HG03108 (cell line): Measurements from ENCODE around the gene NEK10.

ENCODE experiments used
- ATAC-seq: cut with Tn5 transposase; IDR thresholded peaks from one replicate; pipeline ENCODE4 v1.9.1; 2021; ENCODE audit warnings: moderate library complexity; ENCODE audit not compliant: unreplicated experiment

The NEK10 gene

GRCh38 chr3:27114129-27114528, 255.1 kb downstream of the NEK10 start:
- no peak for ATAC-seq

DNA sequence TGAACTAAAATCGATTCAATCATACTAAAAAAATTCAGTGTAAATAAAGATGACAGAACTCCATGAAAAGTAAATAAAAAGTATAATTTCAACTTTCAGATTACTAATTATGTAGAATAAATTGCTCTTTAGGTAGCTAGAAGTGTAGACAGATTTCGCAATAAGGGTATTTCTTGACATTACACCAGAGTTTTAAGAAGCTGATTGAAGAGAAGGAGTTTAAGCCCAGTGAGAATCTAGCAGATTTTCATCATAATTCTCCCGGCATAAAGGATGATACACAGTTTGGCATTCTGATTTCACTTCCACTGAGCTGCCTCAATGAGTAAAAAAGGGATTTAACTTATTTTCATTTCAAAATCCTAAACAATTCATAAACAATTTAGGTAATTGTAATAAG, 259.2 kb downstream of the NEK10 start:
- ATAC-seq, result no peak

DNA sequence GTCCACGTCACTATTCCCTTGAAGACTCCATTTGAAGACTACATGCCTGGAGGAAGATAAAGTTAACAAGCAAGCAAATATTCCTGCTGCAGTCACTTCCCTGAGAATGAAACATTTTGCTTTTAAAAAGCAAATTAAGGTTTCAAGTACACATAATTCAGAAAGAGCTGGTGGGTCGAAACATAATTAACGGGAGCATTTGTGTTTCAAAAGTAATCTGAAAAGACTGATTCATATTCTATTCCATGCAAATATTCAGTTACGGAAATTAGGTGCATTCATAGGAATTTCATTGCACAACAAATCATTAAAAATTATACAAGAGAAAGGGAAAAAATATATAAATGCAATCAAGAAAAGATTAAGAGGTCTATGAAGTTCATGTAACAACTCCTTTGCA, 260.9 kb downstream of the NEK10 start:
- ATAC-seq, result no peak

DNA sequence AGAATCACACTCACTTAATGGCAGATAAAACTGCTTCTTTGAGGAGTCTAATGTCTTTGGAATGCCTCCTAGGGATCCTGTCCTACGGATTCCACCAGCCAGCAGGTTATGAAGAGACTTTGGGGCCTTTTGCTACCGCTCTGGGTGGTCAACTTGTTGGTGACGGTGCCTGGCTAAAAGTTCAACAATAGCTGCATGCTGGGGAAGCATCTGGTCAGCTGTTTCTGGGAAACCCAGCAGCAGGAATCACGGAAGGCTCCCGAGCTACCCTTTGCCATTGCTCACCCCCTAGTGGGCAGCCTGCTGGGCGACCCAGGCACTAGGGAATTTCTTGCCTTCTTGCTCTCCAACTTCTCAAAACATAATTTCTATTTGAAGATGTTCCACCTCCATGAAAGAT, 263.3 kb downstream of the NEK10 start:
- ATAC-seq, result no peak

DNA sequence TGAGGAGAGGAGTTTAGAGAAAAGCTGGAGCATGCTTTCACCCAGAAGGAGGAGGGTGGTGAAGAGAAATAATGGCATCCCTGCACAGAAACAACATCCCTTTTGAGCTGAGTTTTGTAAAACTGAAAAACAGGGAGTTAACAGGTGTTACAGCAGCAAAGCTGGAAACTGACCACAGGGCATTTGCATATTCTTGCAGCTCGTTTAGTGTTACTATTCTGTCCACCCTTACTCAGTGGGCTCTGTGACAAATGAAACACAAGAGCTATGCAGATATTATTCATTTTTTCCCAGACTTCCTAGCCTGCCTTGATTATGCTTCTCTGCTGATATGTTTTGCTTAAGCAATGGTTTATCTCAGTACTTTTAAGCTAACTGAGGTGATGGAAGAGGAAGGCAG, 272.0 kb downstream of the NEK10 start:
- no peak for ATAC-seq

- ATAC-seq, result no peak
Observed at GRCh38 chr3:27095553-27096222, 273.5 kb downstream of the NEK10 start.

DNA sequence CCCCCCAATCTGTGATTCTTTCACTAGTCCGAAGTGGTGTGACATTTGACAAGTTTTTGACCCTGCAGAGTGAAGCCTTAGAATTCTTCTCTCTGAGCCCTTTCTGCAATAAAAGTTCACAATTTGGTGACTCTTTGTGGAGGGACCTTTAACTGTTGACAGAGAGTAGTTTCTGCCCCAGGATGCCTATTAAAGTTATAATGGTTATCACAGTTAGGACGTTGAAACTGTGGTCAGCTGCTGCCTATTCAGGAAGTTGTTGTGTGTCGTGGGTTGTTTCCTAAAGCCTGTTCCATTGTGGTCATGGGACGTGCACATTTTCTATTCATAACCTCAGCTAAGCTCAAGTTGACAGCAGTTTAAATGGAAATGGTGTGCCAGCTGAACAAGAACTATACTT, 274.5 kb downstream of the NEK10 start:
- ATAC-seq, result no peak

GRCh38 chr3:27093771-27094170, 275.4 kb downstream of the NEK10 start:
- no peak for ATAC-seq

DNA sequence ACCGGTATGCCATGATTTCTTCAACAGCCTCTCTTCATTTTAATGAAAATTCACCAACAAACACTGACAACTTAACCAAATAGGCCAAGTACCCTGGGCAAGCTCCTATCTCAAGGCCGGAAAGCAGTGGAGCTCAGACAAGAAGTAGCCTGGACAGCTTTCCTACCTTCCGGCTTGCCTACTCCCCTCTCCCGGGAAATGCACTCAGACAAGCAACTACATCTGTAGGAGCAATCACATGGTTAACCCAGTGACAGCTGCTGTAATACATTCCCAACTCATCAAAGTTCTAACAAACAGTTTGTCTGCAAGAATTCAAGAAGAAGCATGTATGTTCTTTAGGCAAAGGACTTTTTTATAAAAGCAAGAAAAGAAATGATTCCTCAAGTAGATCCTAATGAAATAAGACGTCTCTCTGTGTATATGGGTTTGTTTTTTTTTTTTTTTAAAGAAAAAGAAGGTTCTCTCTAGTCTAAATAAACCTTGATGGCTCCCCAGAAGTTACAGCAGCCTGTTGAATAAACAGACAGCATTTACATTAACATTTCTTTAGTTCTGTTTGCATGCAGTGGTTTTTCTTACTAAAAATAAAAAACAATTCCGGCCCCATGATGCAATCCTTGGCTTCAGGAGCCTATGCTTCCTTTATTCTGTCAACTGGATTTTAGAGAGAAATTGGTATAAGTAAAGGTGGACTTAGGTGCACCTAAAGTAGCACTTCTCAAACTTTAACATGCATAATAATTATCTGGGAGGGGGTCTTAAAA, 278.7 kb downstream of the NEK10 start:
- ATAC-seq, result no peak

GRCh38 chr3:27089645-27090044, 279.5 kb downstream of the NEK10 start:
- no peak for ATAC-seq

GRCh38 chr3:27089068-27089467, 280.1 kb downstream of the NEK10 start:
- no peak for ATAC-seq

GRCh38 chr3:27085829-27086730, 283.1 kb downstream of the NEK10 start:
- ATAC-seq, result no peak

DNA sequence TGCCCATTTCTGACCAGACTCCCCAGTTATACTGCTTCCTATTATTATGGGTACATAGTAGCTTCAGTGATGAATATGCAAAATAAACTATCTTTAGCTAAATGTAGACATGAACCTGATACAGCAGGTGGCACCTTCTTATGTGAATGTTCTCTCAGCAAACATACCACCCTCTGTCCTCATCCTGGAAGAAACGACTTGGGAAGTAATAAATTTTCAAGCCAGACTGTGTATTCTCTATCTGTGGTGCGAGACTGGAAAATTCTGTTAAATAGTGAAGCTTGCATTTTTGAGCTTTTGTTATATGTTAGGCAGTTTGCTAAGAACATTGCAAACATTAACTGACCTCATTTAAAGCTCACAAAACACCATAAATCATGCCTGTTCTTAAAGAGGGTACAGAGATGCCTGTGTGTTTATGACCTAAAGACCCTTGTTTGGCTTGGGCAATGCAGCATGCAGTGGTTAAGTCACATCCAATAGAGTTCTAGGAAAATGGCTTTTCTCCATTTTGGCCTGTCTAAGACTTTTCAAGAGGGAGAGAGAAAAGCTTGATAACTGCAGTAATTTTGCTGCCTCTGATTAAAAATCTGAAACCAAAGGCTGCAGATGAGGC, 287.1 kb downstream of the NEK10 start:
- ATAC-seq, result no peak

GRCh38 chr3:27081566-27081965, 287.6 kb downstream of the NEK10 start:
- ATAC-seq, result no peak

- no peak for ATAC-seq
Observed at GRCh38 chr3:27080258-27080525, 289.0 kb downstream of the NEK10 start.

DNA sequence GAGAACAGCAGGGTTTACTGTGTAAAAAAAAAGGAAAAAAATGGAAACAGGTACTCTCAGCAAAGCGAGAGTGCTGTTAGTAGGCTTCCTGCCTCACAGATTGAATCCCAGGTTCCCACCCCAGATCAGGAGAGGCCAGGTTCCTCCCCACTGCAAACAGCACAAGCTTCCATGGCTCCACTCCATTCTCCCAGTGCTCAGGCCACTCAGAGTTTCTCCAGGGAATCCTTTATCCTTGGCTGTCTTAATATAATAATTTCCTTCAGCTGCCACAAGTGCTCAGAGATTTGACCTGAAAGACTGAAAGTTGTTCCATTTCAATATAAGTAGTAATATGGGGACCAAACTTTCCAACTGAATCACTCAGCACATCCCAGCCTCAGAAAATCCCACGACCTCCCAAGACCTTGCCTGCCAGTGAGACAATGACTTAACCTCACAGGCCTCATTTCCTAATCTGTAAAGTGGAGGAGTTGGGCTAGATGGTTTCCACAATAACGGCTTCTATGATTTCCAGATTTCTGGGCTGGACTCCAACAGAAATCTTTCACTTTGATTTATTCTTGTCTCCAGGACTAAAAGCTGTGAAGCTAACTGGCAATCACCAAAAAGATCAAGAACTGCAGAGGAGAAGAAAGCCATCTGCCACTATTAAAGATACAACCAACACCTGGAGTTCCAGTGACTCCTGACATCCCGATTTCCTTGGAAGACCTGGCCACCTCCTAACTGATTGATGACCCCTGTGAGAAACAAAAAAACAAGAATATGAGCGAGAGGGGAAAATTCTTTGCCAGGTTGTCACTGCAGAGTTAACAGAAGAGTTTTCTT, 289.5 kb downstream of the NEK10 start:
- ATAC-seq, result no peak

- no peak for ATAC-seq
Observed at GRCh38 chr3:27078246-27078913, 290.8 kb downstream of the NEK10 start.

GRCh38 chr3:27076815-27077630, 292.2 kb downstream of the NEK10 start:
- ATAC-seq, result no peak

GRCh38 chr3:27074914-27075313, 294.3 kb downstream of the NEK10 start:
- no peak for ATAC-seq
